GM19035 (cell line): ENCODE data around the gene AMPD1.

Source experiments
- ATAC-seq: cut with Tn5 transposase; IDR thresholded peaks from one replicate; pipeline ENCODE4 v1.9.1; 2021; ENCODE audit not compliant: unreplicated experiment

AMPD1 gene

GRCh38 chr1:114695430-114696058 lies at the start of gene AMPD1:
Gene AMPD1 (minus strand): TSS chr1:114695546. CDS start chr1:114695471, 75 bp downstream.
- ATAC-seq: no peak

GRCh38 chr1:114741963-114742746 lies 46.8 kb upstream of the AMPD1 start:
- no peak for ATAC-seq

GRCh38 chr1:114740331-114740730 lies 45.0 kb upstream of the AMPD1 start:
- ATAC-seq: no peak

- no peak for ATAC-seq
Measured at GRCh38 chr1:114737314-114737849, 42.0 kb upstream of the AMPD1 start.

- ATAC-seq: no peak
Measured at GRCh38 chr1:114735479-114735878, 40.1 kb upstream of the AMPD1 start.

GRCh38 chr1:114729782-114730181 lies 34.4 kb upstream of the AMPD1 start:
- no peak for ATAC-seq

- no peak for ATAC-seq
Measured at GRCh38 chr1:114728553-114728952, 33.2 kb upstream of the AMPD1 start.

- no peak for ATAC-seq
Measured at GRCh38 chr1:114725230-114725629, 29.9 kb upstream of the AMPD1 start.

- no peak for ATAC-seq
Measured at GRCh38 chr1:114723915-114724314, 28.6 kb upstream of the AMPD1 start.

- no peak for ATAC-seq
Measured at GRCh38 chr1:114723457-114723856, 28.1 kb upstream of the AMPD1 start.

- no peak for ATAC-seq
Measured at GRCh38 chr1:114720492-114720891, 25.1 kb upstream of the AMPD1 start.

- no peak for ATAC-seq
Measured at GRCh38 chr1:114719424-114719787, 24.1 kb upstream of the AMPD1 start.

GRCh38 chr1:114718661-114719423 lies 23.5 kb upstream of the AMPD1 start:
- no peak for ATAC-seq

- peak; percentile 94 for ATAC-seq
Measured at GRCh38 chr1:114716304-114717170, 21.2 kb upstream of the AMPD1 start, which contains the start of gene NRAS. Gene NRAS (minus strand): TSS chr1:114716771. CDS start chr1:114716160, 611 bp downstream.

- no peak for ATAC-seq
Measured at GRCh38 chr1:114715952-114716303, 20.6 kb upstream of the AMPD1 start.

- ATAC-seq: no peak
Measured at GRCh38 chr1:114712977-114713376, 17.6 kb upstream of the AMPD1 start.

GRCh38 chr1:114710360-114710759 lies 15.0 kb upstream of the AMPD1 start:
- ATAC-seq: no peak

GRCh38 chr1:114707604-114708003 lies 12.3 kb upstream of the AMPD1 start:
- ATAC-seq: no peak

- no peak for ATAC-seq
Measured at GRCh38 chr1:114703242-114703641, 7.9 kb upstream of the AMPD1 start.

GRCh38 chr1:114702737-114703136 lies 7.4 kb upstream of the AMPD1 start:
- ATAC-seq: no peak

GRCh38 chr1:114701931-114702330 lies 6.6 kb upstream of the AMPD1 start:
- ATAC-seq: no peak
